ENCODE results near the gene TRIO. TPM values are rescaled to one million over a fixed set of nuclear protein-coding genes. Genes with fewer than 3 reads are reported as not detected.

Gene TRIO
- total and polyA plus RNA-seq, 2 experiments from 2014 or later, result 18.5 to 78.2 TPM

DNA sequence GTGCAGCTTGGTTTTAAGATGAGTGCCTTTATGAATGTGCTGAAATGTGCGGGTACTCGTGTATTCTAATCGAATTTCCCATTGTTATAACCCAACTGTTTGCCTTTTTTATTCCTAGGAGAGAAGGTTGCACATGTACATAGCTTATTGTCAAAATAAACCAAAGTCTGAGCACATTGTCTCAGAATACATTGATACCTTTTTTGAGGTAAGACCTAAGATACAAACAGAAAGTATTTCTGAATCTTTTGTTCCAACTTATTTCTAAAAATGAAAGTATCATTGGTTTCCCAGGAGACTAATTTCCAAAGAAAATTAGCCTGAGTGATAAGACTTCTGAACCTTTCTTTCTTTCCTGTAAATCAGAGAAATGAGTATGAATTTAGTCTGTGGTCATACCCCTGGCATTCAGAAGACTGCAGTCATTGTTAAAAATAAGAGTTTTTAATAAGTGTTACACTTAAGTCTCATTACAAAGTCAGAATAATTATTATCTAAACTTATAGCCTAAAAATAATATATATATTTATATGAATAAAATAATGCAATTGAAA lies 336.1 kb downstream of the TRIO start:
- 97% methylated on average over 3 of the region's 3 CpGs for WGBS (ENCODE audit: low lambda C conversion rate, missing lambda C conversion rate)
- Histone ChIP-seq H3K27ac (no peak overlapping the region), H3K4me1 (ENCODE audit: insufficient read depth) (no peaks in the 10 kb centered on the region), H3K79me2 (no peaks in the 10 kb centered on the region), H4K20me1 (ENCODE audit: insufficient read depth, poor library complexity, severe bottlenecking) (no peaks in the 10 kb centered on the region), H3K4me2 (no peak overlapping the region), H3K36me3 (replicated peaks; ENCODE audit: insufficient read depth, low read depth) (peaks cover 8% of the 10 kb centered on the region), H3K9me3 (ENCODE audit: low read depth) (no peaks in the 10 kb centered on the region), H3K4me3 (no peak overlapping the region), H3K9me2 (replicated peaks; ENCODE audit: insufficient read depth) (no peaks in the 10 kb centered on the region), H3K27me3 (no peaks in the 10 kb centered on the region), H2AFZ (no peak overlapping the region)
- TF ChIP-seq CTCF (IDR thresholded peaks at IDR 0.05; ENCODE audit: poor library complexity), result no peak
- TF ChIP-seq EZH2phosphoT487 (IDR thresholded peaks at IDR 0.05; ENCODE audit: low read depth, severe bottlenecking, unreplicated experiment), result no peak
- TF ChIP-seq EZH2 (IDR thresholded peaks at IDR 0.05; ENCODE audit: borderline replicate concordance), result no peak
- DNase-seq (ENCODE audit: low spot score), result no peak

- Histone ChIP-seq H3K36me3 (replicated peaks; ENCODE audit: insufficient read depth, low read depth) (peaks cover 8% of the 10 kb centered on the region), H3K27ac (no peak overlapping the region), H3K9me3 (ENCODE audit: low read depth) (no peaks in the 10 kb centered on the region), H3K27me3 (no peaks in the 10 kb centered on the region), H2AFZ (no peak overlapping the region), H3K4me3 (no peak overlapping the region), H4K20me1 (ENCODE audit: insufficient read depth, poor library complexity, severe bottlenecking) (no peaks in the 10 kb centered on the region), H3K4me1 (ENCODE audit: insufficient read depth) (no peaks in the 10 kb centered on the region), H3K4me2 (no peak overlapping the region), H3K9me2 (replicated peaks; ENCODE audit: insufficient read depth) (no peaks in the 10 kb centered on the region), H3K79me2 (no peaks in the 10 kb centered on the region)
- WGBS (ENCODE audit: low lambda C conversion rate, missing lambda C conversion rate), result 93% methylated on average over 8 of the region's 8 CpGs
- TF ChIP-seq EZH2 (IDR thresholded peaks at IDR 0.05; ENCODE audit: borderline replicate concordance) (no peak), EZH2phosphoT487 (IDR thresholded peaks at IDR 0.05; ENCODE audit: low read depth, severe bottlenecking, unreplicated experiment) (no peak), CTCF (IDR thresholded peaks at IDR 0.05; ENCODE audit: poor library complexity) (no peak)
- no peak for DNase-seq (ENCODE audit: low spot score)
Observed at GRCh38 chr5:14481349-14481748, 338.2 kb downstream of the TRIO start.

- Histone ChIP-seq H3K4me2 (no peak overlapping the region), H2AFZ (no peak overlapping the region), H3K4me3 (no peak overlapping the region), H3K36me3 (replicated peaks; ENCODE audit: insufficient read depth, low read depth) (peaks cover 8% of the 10 kb centered on the region), H3K79me2 (no peaks in the 10 kb centered on the region), H3K4me1 (ENCODE audit: insufficient read depth) (no peaks in the 10 kb centered on the region), H3K9me3 (ENCODE audit: low read depth) (no peaks in the 10 kb centered on the region), H3K9me2 (replicated peaks; ENCODE audit: insufficient read depth) (no peaks in the 10 kb centered on the region), H4K20me1 (ENCODE audit: insufficient read depth, poor library complexity, severe bottlenecking) (no peaks in the 10 kb centered on the region), H3K27me3 (no peaks in the 10 kb centered on the region), H3K27ac (no peak overlapping the region)
- TF ChIP-seq EZH2 (IDR thresholded peaks at IDR 0.05; ENCODE audit: borderline replicate concordance), result no peak
- no peak for TF ChIP-seq CTCF (IDR thresholded peaks at IDR 0.05; ENCODE audit: poor library complexity)
- TF ChIP-seq EZH2phosphoT487 (IDR thresholded peaks at IDR 0.05; ENCODE audit: low read depth, severe bottlenecking, unreplicated experiment), result no peak
- WGBS (ENCODE audit: low lambda C conversion rate, missing lambda C conversion rate), result 94% methylated on average over 5 of the region's 5 CpGs
- no peak for DNase-seq (ENCODE audit: low spot score)
Observed at GRCh38 chr5:14482085-14482484, 338.9 kb downstream of the TRIO start.
